Iris pigment epithelial cell (primary cell): ENCODE data around the gene HOXD9.

Experiments
- DNase-seq: peaks from one replicate; pipeline ENCODE4 v3.0.0-alpha.2; 2011; ENCODE audit warnings: low read depth

Gene HOXD9

DNA sequence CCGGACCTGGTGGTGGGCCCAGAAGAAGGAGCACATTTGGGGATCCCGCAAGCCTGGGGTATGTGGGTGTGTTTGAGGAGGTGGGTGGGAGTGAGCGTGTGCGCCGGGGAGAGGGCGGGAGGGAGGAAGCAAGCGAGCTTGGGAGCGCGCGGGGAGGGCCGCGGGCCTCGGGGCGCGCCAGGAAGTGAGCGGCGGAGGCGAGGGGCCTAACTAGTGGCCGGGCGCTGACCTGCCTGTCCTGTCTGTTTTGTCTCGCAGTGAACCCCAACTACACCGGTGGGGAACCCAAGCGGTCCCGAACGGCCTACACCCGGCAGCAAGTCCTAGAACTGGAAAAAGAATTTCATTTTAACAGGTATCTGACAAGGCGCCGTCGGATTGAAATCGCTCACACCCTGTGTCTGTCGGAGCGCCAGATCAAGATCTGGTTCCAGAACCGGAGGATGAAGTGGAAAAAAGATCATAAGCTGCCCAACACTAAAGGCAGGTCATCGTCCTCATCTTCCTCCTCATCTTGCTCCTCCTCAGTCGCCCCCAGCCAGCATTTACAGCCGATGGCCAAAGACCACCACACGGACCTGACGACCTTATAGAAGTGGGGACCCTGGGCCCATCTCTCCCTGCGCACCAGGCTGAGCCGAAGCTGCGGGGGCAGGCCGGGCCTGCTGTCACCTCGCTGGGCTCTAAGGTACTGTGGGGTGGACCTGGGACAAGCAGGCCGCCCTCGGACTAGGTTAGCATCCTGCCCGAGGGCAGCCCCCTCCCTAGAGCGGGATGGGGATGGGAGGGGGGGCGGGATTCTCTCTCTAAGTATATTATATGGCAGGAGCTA lies 30.0 kb downstream of the HOXD9 start:
- DNase-seq, result no peak

DNA sequence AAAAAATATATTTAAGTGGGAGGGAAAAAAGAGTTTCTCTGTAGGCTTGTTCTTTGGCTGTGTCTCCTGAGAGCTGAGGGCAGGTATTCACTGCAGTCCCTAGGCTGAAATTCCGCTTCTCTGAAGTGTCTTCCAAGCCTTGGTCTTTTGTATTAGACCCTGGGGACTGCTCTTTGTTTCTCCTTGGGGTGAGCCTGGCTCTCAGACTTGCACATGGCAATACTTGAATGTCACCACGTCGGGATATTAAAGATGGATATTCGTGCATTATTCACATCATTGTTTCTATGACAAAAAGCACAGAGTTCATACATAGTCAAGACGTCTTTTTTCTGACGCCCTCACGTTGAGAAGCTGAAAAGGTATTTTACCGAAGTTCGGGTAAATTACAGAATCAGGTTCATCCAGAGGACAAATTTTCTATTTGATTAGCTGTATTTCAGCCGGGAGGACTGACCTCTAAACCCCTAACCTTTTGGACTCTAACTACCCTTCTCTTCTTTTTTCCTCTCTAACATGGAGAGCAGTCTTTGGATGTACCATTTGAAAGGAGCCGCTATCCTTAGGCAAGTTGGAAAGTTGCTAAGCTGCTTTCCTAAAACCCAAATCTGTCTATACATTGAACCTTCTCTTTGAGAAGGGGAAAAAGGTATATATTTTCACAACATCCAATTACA lies 32.2 kb downstream of the HOXD9 start:
- DNase-seq, result no peak

DNA sequence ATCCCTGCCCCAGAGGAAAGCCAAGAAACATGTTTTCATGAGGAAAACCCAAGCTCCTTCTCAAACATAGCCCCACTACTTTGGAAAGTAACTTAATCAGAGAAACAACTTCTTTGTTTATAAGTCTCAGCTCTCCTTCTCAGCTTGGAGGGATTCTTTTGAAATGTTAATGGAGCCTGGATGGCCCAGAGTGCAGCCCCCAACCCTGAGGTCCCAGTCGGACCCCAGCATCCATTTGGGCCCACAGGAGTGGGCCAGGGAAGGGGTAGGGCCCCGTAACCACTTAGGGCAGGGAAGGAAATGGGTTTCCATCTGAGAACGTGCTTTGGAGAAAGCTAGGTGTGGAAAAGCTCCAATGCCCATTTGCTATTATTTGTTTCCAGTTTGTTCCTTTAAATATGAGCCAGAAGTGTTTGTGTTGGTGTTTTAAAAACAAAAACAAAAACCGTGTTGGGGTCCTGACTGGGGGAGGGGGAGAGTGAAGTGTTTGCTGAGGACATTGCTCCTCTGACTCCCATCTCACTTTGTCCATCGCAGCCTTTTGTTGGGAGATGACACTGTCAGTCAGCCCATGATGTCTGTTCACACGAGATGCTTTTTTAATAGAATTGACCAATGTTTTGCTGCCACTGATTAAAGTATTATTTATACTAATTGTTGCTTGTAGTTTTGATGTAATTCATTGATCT lies 33.0 kb downstream of the HOXD9 start:
- no peak for DNase-seq

DNA sequence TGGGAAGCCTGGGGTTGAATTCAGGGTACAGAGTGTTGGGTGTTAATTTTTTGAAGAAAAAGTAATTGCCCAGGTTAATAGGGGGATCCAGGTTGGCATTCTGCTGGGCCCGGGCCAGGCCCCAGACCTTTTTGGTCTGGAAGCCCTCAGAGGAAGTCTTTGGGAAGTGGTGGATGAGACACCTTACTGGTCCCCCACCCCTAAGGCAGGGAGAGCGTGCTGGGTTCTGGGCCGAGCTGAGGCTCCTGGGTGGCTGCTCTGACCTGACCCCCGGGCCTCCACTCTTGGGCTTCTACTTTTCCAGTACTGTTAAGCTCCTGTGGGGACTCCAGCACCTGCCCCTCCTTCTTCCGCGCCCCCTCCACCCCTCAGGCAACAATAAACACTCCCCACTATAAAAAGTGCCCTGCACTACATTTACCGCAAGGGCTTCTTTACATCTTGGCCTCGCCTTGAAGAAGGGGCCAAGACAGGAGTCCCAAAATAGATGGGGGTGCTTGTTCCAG lies 33.8 kb downstream of the HOXD9 start:
- no peak for DNase-seq

DNA sequence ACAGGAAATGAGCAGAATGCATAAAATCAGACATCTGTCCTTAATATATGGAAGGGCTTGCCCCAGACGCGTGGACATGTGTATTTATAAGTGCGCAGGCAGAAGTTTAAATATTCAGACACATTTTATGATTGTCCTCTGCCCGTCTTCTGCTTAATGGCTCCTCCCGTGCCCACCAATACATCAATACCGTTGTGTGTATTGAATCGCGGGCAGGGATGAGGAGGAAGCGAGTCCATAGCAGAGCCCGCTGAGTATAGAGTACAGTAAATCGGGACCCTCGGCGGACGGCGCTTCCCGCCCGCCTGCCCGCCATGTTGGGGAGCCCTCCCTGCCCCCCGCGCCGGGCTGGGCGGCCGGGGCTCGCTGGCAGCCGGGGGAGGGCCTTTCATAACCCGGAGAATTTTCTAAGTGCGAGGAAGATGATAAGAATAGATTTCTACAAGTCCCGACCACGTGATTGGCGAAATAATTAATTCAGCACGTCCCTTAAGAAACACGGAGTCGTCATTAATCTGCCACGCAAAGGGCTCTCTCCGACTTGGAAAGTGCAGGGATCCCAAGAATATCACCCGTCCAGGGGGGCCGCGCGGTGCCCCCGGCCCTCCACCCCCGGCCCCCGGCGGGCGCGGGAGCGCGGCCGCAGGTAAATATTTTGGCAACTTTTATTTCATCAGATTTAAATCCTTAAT lies 34.4 kb downstream of the HOXD9 start, which contains the start of gene HOXD3:
TSS of gene HOXD3 (plus strand) at position 501 of the 692 bp plus-strand sequence. CDS start 11,808 bp downstream, outside the sequence.
- DNase-seq, result no peak

DNA sequence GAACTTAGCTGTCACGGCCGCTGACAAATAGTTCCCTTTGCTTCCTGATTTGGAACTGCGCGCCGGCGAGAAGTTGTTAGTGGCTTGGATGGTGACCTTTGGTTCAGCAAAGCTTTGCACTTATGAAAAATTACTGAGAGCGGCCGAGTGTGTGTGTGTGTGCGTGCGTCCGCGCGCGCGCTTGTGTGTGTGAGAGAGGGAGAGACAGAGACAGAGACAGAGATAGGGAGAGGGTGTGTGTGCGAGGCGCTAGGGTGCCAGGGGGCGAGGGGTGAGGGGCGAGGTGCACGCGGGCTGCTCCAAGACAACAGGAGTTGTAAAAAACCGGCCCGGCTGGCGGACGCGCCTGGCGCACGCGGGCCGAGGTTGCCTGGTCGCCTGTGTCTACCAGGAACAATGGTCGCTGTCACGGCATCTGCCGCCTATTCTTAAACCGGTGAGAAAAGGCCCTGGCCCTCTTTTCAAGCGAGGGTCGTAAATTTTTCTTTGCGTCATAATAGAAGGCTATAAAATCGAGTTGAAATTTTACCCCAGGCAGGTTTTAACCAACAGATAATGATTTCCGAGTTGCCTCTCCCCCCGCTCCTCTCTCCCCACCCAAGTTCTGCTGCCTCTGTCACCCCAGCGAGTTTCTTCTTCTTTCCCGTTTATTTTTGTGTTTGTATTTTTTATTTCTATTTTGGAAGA lies 35.1 kb downstream of the HOXD9 start:
- no peak for DNase-seq

DNA sequence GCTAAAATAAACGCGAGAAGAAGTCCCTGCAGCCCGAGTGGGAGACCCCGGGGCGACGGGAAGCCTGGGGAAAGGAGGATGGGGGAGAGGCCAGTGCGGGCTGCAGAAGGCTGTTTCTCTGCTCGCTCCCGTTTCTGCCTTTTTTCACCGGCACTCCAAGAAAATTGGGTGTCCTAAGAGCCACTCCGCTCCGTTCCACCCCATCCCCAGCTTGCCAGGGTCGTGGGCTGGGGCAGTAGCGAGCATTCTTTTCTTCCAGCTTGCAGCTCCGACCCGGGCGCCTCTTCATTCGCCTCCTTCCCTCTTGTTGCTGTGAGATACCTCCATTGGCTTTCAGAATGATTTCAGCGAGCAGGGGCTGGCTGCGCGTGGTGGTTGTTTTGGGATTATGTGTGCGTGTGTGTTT lies 35.7 kb downstream of the HOXD9 start:
- no peak for DNase-seq

DNA sequence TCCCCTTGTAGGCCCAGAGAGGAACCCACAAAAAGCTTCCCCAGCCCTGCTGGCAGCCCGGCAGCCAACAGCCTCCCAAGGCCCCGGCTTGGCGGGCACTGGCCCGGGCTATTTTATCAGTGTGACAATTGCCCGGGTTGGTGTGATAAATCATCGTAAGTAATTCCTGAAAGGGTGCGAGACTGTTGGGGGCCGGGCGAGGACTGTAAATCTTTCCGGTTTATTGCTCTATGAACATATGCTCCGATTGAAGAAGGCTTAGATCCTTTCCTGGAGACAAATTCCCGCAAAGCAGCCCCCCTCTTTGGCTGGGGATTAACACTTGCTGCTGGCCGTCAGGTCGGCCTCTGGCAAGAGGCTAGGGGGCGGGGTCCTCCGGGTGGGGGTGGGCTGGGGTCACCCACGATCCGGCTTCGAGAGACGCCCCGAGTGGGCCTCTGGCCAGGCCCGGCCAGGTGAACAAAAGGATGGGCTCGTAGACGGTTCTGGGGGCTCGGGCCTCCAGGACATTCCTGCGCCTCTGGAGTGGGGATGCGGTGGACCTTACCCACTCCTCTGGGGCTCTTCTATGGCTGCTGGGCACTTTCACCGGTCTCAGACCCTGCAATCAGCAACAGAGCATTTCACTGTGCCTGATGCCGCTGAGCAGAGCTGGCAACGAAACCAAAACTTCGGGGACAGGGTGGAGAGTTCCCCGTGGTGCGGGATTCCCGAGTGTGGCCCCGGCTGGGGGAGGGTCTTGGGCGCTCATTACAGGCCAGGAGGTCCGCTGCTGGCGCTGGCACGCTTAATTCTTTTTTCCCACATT lies 36.5 kb downstream of the HOXD9 start:
- no peak for DNase-seq

DNA sequence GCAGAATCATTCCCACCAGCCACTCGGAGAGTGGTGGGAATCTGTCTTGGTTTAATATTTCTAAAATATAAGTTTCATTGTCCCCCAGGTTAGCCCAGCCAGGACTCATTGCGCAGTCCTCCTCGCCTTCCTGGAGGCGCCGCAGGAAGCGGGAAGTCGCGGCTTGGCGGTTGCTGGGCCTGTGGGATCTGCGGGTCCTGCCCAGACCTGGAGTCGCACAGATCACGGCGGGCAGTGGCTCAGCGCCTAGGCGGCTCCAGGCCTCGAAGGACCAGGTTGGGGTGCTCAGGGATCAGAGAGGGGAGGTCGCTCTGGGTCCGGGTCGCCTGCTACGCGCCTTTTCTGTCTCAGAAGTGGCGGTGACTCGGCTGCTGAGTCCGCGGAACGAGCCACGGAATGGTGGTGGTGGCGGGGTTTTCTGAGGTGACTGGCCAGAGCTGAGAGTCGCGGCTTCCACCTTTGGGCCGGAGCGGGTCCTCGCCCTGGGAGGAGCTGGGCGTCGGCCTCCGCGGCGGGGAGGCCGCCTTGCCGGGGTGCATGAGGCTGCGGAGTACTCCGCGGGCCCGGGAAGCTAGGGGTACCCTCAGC lies 37.2 kb downstream of the HOXD9 start:
- DNase-seq, result no peak

DNA sequence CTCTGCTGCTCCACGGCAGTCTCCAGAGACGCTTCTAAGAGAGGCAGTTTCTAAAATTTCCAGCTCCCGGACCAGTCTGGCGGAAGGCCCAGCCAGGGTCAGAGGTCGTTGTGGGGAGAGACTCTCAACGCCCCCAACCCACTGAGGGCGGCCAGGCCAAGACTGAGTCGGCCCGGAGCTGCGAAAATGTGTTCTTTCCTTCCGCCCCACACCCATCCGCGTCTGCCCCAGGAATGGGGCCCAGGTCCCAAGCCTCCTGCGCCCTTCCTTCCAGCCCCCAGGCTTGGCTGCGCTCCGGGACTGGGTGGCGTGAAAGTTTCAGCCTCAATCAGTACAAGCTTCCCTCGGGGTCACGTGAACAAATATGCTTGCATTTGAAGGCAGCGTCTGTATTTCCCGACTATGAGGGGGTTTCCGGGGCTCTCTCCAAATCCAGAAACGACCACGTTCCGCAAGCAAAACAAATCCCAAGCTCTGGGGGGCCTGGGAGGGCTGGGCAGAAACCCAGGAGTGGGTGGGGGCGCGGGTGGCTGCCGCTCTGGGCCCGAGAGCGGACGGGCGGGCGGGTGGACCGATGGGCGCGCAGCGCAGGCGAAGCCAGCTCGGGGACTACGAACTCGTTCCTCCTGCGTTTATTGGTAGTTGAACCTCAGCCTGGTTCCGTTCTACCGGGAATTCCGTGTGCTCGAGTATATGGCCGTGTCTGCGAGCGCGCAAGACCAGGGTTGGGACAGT lies 37.9 kb downstream of the HOXD9 start:
- DNase-seq, result no peak

DNA sequence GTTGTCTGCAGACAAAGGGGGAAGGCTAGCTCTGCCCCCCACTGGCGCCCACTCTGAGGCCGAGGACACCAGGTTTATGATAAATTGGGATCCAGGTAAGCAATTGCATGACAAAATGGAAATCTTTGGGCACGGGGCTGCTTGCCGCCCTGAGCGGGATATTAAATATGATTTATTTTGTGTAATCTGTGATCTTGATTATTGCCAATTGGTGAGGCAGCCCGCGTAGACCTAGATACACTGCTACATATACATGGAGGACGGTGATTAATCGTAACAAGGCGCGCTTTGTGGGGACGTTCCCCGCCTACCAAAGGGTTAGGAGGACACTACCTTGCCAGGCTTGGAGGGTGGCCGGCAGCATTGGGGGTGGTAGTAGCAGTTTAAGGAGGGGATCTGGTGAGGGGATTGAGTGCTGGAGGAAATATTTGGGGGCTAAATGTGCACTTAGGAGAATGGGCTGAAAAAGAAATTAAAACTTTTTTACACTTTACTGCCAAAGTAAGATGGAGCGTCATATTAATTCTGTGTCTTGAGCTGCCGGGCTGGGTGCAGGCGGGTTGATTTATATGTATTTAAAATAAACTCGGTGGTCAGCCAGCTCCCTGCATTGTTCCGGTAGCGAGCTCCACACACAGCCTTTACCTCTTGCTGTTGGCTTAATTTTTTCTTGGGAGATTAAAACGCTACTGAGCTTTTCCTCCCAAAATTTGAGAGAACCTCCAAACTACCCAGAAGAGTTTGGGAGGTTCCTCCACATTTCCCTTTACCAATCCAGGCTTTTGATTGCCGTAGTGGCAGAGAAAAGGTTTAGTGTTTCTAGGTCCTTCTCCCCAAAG lies 38.7 kb downstream of the HOXD9 start:
- DNase-seq, result no peak

DNA sequence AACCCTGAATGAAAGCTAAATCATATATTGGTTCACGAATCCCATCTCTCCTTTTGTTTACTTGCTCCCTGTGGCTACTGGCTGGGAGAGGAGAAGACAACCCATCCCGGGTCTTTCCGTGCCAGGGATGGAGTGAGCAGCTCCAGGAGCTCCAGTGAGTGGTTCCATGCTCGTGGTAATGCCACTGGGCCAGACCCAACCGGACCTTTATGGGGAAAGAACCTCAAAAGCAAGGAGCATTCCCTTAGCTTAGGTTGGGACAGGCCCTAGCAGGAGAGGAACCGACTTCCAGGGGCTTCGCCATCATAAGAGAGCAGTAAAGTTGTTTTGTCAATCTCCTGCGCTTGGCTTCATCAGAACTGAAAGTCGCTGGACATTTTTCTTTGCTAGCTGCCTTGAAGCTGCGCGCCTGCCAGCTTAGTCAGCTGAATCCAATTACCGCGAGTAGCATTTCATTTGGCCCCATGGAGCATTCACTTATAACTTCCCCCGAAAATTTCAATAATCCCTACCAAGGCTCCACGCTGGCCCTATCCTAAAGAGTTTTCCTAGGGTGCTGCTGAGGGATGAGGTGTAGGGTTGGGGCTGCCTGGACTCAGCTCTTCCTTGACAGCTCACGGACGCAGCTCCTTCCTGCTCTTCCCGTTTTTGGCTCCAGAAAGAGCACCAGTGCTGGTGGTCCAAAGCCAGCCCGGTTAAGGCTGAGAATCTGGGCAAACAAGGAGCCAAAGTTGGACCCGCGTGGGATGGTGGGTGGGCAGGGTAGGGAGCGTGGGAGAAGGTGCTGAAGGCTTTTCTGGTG lies 39.5 kb downstream of the HOXD9 start:
- DNase-seq, result peak; percentile 12

DNA sequence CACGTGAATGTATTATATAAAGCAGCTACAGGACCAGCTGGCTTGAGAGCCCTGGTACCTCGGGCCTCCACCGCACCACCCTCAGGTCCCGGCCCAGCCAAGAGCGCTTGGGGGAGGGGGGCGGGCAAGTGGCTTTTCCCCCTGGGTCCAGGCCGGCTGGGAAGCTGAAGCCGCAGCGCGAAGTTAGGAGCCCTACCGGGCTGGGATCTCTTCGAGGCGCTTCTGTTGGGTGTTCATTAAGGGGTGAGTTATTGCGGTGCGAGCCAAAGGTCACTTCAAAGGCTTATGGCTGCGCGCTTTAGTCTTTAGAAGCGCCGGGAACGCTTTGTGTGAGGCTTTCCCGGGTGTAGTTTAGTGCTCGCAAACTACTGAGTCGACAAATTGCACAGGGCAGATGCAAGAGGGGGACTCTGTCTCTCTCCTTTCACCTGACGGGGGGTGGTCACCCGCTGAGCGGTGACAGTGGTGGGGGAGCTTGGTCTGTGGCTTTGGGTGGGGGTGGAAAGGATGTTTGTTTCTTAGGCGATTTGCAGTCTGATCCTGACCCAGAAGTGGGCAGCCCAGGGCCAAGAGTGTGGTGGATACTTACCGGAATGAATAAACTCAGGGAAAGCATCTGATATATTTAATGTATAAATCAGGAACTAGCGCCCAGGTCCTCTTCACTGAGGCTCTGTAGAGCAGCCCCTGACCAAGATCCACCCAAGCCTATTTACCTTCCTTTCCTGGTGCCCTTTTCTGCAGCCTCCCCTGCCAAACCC lies 40.6 kb downstream of the HOXD9 start:
- no peak for DNase-seq

DNA sequence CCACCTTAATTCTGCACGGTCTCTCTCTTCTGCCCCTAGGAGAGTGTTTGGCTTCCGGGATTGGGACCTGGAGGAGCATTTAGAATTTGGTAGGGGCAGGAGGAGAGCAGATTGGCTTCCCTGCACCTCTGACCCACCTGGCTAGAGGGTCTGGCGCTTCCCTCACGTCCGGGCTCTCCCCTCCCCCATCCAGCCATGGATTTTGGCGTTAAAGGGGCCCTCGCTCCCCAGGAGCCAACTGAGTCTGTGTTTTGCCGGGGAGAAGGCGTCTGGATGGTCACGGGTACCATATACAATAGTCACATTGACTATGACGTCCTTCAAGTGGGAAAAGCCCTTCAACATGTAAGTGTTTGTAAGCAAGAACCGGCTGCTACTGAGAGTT lies 41.1 kb downstream of the HOXD9 start:
- no peak for DNase-seq

DNA sequence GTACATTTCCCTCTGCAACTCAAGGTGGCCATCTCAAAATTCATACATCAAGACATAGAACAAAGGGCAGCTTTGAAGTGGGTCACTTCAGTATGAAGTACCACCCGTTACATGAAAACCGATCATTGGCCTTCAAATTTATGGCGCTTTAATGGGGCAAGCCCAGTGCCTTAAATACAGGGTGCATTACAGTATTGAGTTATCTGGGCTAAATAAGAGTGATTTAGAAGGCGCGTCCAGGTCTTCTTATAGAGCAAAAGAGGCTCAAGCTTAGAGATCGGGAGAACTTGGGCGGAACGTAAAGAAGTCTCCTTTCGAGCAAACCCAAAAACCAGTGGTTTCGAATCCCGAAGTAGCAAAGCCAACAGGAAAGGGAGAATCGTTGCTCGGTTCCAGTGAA lies 41.7 kb downstream of the HOXD9 start:
- DNase-seq, result no peak

DNA sequence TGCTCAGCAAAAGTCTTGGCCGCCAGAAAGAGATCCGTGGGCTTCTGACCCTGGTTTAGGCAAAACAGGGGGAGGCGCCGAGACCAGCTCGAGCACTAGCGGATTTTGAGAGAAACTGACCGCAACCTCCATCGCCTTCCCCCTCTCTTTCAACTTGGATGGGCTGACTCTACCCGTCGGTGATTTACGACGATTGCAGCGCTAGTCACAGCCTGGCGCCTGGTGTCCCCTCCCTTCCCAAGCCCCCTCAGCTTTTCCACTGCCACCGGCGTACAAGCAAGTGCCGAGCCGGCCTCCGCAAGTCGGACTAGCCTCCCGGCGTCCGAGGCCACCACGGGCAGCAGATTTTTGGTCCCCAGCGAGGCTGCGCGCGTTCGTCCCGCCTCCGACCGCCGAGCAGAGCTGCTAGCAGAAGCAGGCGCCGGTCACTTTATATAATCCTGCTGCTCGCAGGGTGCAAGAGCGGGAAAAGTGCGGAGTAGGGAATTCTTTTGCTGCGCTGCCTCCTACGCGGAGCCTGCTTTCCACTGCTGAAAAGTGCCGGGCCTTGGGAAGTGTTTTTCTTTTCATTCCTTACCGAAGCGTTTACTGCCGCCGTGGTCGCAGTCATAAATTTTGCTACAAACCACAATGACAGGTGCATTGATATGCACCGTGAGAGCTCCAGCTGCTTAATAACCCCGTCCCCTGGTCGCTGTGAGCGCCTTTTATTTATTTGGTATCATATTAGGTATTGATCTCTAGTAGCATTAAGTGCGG lies 42.3 kb downstream of the HOXD9 start:
- DNase-seq, result no peak
